ENCODE measurements around the gene L3MBTL4. TPM values are rescaled to one million over a fixed set of nuclear protein-coding genes. Genes with fewer than 3 reads are reported as not detected.

Gene L3MBTL4
- total and polyA plus RNA-seq, 4 donors, result 2.3 to 15.0 (median 5.0) TPM

DNA sequence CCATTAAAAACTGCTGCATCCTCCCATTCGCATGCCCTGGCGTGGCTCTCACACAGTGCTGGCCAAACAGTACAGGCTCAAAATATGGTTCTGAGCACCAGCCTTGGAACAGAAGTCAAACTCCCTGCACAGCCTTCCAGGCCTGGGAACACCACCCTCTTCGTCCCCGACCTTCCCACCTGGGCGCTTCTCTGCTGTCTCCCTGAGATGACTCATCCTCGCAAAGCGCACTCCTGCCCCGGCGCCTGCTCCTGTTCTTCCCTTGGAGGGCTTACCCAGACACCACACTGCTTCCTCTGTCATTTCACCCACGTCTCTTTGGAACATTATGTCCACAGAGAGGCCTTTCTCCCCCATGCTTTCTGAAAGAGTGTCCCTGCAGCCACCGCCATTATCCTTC, 172.7 kb downstream of the L3MBTL4 start:
- H3K36me3 ChIP-seq (ENCODE audit: control insufficient read depth in 4 of 4, insufficient read depth in 3 of 4, low read depth in 1 of 4, low read length in 3 of 4), result peaks cover 0 to 16% (median 6%) of the 10 kb centered on the region in 4 donors
- H3K4me1 ChIP-seq (ENCODE audit: control insufficient read depth in 4 of 4, insufficient read depth in 4 of 4, low read length in 3 of 4), result no peaks in the 10 kb centered on the region
- 98% methylated on average over 11 of the region's 11 CpGs for WGBS
- H3K27ac ChIP-seq (ENCODE audit: low read depth in 1 of 2, low read length in 2 of 2), result no peak overlapping the region
- no peaks in the 10 kb centered on the region for H3K27me3 ChIP-seq (ENCODE audit: control insufficient read depth in 4 of 4, insufficient read depth in 4 of 4, low read length in 3 of 4)
- no peak overlapping the region for H3K4me3 ChIP-seq (ENCODE audit: low read depth in 1 of 3, low read length in 3 of 3)
- DNase-seq (ENCODE audit: low spot score), result no peak
- TF ChIP-seq TAF1 (conservative IDR thresholded peaks at IDR 0.05) (no peak), FOXA2 (IDR thresholded peaks at IDR 0.05) (no peak), HNF4A (conservative IDR thresholded peaks at IDR 0.05) (no peak), ZBTB33 (IDR thresholded peaks at IDR 0.05) (no peak), NR2F2 (IDR thresholded peaks at IDR 0.05) (no peak), GABPA (IDR thresholded peaks at IDR 0.05 in 1 of 2, conservative IDR thresholded peaks at IDR 0.05 in 1 of 2) (no peak), RXRA (IDR thresholded peaks at IDR 0.05) (no peak), FOXA1 (IDR thresholded peaks at IDR 0.05) (no peak), ATF3 (IDR thresholded peaks at IDR 0.05) (no peak), EGR1 (IDR thresholded peaks at IDR 0.05; ENCODE audit: low read depth in 2 of 2) (no peak), JUND (IDR thresholded peaks at IDR 0.05) (no peak), RAD21 (IDR thresholded peaks at IDR 0.05) (no peak), HNF4G (IDR thresholded peaks at IDR 0.05) (no peak), YY1 (IDR thresholded peaks at IDR 0.05) (no peak)
- TF ChIP-seq, protein P1, sequence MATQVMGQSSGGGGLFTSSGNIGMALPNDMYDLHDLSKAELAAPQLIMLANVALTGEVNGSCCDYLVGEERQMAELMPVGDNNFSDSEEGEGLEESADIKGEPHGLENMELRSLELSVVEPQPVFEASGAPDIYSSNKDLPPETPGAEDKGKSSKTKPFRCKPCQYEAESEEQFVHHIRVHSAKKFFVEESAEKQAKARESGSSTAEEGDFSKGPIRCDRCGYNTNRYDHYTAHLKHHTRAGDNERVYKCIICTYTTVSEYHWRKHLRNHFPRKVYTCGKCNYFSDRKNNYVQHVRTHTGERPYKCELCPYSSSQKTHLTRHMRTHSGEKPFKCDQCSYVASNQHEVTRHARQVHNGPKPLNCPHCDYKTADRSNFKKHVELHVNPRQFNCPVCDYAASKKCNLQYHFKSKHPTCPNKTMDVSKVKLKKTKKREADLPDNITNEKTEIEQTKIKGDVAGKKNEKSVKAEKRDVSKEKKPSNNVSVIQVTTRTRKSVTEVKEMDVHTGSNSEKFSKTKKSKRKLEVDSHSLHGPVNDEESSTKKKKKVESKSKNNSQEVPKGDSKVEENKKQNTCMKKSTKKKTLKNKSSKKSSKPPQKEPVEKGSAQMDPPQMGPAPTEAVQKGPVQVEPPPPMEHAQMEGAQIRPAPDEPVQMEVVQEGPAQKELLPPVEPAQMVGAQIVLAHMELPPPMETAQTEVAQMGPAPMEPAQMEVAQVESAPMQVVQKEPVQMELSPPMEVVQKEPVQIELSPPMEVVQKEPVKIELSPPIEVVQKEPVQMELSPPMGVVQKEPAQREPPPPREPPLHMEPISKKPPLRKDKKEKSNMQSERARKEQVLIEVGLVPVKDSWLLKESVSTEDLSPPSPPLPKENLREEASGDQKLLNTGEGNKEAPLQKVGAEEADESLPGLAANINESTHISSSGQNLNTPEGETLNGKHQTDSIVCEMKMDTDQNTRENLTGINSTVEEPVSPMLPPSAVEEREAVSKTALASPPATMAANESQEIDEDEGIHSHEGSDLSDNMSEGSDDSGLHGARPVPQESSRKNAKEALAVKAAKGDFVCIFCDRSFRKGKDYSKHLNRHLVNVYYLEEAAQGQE (IDR thresholded peaks at IDR 0.05), result no peak
- TF ChIP-seq, protein P2, sequence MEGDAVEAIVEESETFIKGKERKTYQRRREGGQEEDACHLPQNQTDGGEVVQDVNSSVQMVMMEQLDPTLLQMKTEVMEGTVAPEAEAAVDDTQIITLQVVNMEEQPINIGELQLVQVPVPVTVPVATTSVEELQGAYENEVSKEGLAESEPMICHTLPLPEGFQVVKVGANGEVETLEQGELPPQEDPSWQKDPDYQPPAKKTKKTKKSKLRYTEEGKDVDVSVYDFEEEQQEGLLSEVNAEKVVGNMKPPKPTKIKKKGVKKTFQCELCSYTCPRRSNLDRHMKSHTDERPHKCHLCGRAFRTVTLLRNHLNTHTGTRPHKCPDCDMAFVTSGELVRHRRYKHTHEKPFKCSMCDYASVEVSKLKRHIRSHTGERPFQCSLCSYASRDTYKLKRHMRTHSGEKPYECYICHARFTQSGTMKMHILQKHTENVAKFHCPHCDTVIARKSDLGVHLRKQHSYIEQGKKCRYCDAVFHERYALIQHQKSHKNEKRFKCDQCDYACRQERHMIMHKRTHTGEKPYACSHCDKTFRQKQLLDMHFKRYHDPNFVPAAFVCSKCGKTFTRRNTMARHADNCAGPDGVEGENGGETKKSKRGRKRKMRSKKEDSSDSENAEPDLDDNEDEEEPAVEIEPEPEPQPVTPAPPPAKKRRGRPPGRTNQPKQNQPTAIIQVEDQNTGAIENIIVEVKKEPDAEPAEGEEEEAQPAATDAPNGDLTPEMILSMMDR (IDR thresholded peaks at IDR 0.05; ENCODE audit: low read depth, low read length, missing input control), result no peak
- TF ChIP-seq, protein P3, sequence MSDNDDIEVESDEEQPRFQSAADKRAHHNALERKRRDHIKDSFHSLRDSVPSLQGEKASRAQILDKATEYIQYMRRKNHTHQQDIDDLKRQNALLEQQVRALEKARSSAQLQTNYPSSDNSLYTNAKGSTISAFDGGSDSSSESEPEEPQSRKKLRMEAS (IDR thresholded peaks at IDR 0.05), result no peak
- H3K9me3 ChIP-seq (ENCODE audit: control insufficient read depth in 4 of 4, low read length in 3 of 4), result no peaks in the 10 kb centered on the region
- no peak overlapping the region for H3K9ac ChIP-seq (ENCODE audit: low read depth in 1 of 2, low read length in 2 of 2)

All from liver (tissue), 9 donors.